Natural killer cell treated with Interleukin-12 subunit alpha and Interleukin-12 subunit beta and Interleukin-15 and Interleukin-18, amount 100 ng/mL, for 72 hours (primary cell): ENCODE measurements around the gene NCKAP1. TPM values are rescaled to one million over a fixed set of nuclear protein-coding genes. Genes with fewer than 3 reads are reported as not detected.

Source experiments
- ATAC-seq, 2 donors: fragments of 150-1000 bp; cut with Tn5 transposase in 1 of 2; sonication (Bioruptor Pico), chemical (Tn5 transposase) in 1 of 2; 2 replicates each; pipeline ENCODE4 v1.10.0; 2021
- DNase-seq: peaks from one replicate; pipeline ENCODE4 v3.0.0; 2022; ENCODE audit warnings: low spot score
- H3K27ac Mint-ChIP-seq, 2 donors: 1 replicate in 1 of 2; 2 replicates in 1 of 2; pipeline ENCODE4 v1.8.0; 2022; ENCODE audit warnings: mixed read lengths in 2 of 2, mild to moderate bottlenecking in 1 of 2, moderate library complexity in 1 of 2
- H3K27me3 Mint-ChIP-seq, 2 donors: 1 replicate in 1 of 2; 2 replicates in 1 of 2; pipeline ENCODE4 v1.8.0; 2022; ENCODE audit warnings: mixed read lengths in 2 of 2
- H3K36me3 Mint-ChIP-seq: one replicate; pipeline ENCODE4 v1.8.0; 2022; ENCODE audit warnings: mixed read lengths
- H3K4me1 Mint-ChIP-seq, 2 donors: 1 replicate in 1 of 2; 2 replicates in 1 of 2; pipeline ENCODE4 v1.8.0; 2022; ENCODE audit warnings: low read depth in 2 of 2, mixed read lengths in 2 of 2, mild to moderate bottlenecking in 1 of 2
- H3K4me3 Mint-ChIP-seq: one replicate; pipeline ENCODE4 v1.8.0; 2022; ENCODE audit warnings: mixed read lengths
- H3K9me3 Mint-ChIP-seq: 2 replicates; pipeline ENCODE4 v1.8.0; 2022; ENCODE audit warnings: mixed read lengths
- total RNA-seq, 2 donors: library from RNA; stranded (reverse); gene quantifications; one replicate each; pipeline ENCODE4 v1.2.3, GENCODE V29; 2022

Gene NCKAP1
- 1 to 10 TPM; 3.1 to 9.2 TPM for total RNA-seq

GRCh38 chr2:183038341-183039300 lies at the start of gene NCKAP1:
Gene NCKAP1 (minus strand): TSS chr2:183038457. CDS start chr2:183038099, 358 bp downstream.
- DNase-seq (peak; percentile 92), ATAC-seq (peak; percentile 95 to 96)
- Mint-ChIP-seq H3K36me3 (no peaks in the 10 kb centered on the region), H3K27ac (peak within 1 kb of the TSS in 1 of 2 donors; percentile 56), H3K4me3 (peak within 1 kb of the TSS; percentile 82), H3K4me1 (peaks cover 17 to 25% of the 10 kb centered on the region in 2 donors), H3K27me3 (peaks cover 32 to 62% of the 10 kb centered on the region in 2 donors), H3K9me3 (no peaks in the 10 kb centered on the region)

GRCh38 chr2:183081911-183082310 lies 43.7 kb upstream of the NCKAP1 start:
- peaks cover 8 to 12% of the 10 kb centered on the region in 2 donors for H3K4me1 Mint-ChIP-seq
- peaks cover 0 to 3% of the 10 kb centered on the region in 2 donors for H3K27me3 Mint-ChIP-seq
- no peaks in the 10 kb centered on the region for H3K36me3 Mint-ChIP-seq
- no peak for DNase-seq
- H3K9me3 Mint-ChIP-seq, result no peaks in the 10 kb centered on the region
- no peak for ATAC-seq
- H3K27ac Mint-ChIP-seq, result no peak overlapping the region
- no peak overlapping the region for H3K4me3 Mint-ChIP-seq

GRCh38 chr2:183079139-183079775 lies 41.0 kb upstream of the NCKAP1 start:
- Mint-ChIP-seq H3K27me3 (peaks cover 0 to 3% of the 10 kb centered on the region in 2 donors), H3K9me3 (no peaks in the 10 kb centered on the region), H3K36me3 (no peaks in the 10 kb centered on the region), H3K4me1 (peaks cover 8 to 12% of the 10 kb centered on the region in 2 donors), H3K27ac (peak overlapping the region; percentile 53 to 92), H3K4me3 (peak overlapping the region; percentile 96)
- no peak for ATAC-seq
- DNase-seq, result no peak

- H3K27me3 Mint-ChIP-seq, result peaks cover 0 to 6% of the 10 kb centered on the region in 2 donors
- no peaks in the 10 kb centered on the region for H3K9me3 Mint-ChIP-seq
- H3K36me3 Mint-ChIP-seq, result no peaks in the 10 kb centered on the region
- ATAC-seq, result peak; percentile 81 to 90
- peak; percentile 83 for DNase-seq
- H3K27ac Mint-ChIP-seq, result peak within 1 kb of the TSS; percentile 53 to 92
- H3K4me1 Mint-ChIP-seq, result peaks cover 8 to 12% of the 10 kb centered on the region in 2 donors
- H3K4me3 Mint-ChIP-seq, result peak within 1 kb of the TSS; percentile 96
Measured at GRCh38 chr2:183078464-183079138, 40.3 kb upstream of the NCKAP1 start, which contains the start of gene DUSP19. Gene DUSP19 (plus strand): TSS chr2:183078747. CDS start chr2:183078934, 187 bp downstream.

- Mint-ChIP-seq H3K27ac (peak overlapping the region; percentile 53 to 92), H3K4me1 (peaks cover 8 to 12% of the 10 kb centered on the region in 2 donors), H3K27me3 (peaks cover 0 to 6% of the 10 kb centered on the region in 2 donors), H3K36me3 (no peaks in the 10 kb centered on the region), H3K9me3 (no peaks in the 10 kb centered on the region), H3K4me3 (peak overlapping the region; percentile 96)
- DNase-seq (no peak), ATAC-seq (peak; percentile 49 to 50)
Measured at GRCh38 chr2:183078163-183078463, 39.9 kb upstream of the NCKAP1 start.

- Mint-ChIP-seq H3K9me3 (no peaks in the 10 kb centered on the region), H3K36me3 (no peaks in the 10 kb centered on the region), H3K4me3 (no peak overlapping the region), H3K27ac (no peak overlapping the region), H3K4me1 (no peaks in the 10 kb centered on the region), H3K27me3 (peaks cover 0 to 10% of the 10 kb centered on the region in 2 donors)
- ATAC-seq (no peak), DNase-seq (no peak)
Measured at GRCh38 chr2:183072177-183072576, 33.9 kb upstream of the NCKAP1 start.

GRCh38 chr2:183070942-183071844 lies 32.9 kb upstream of the NCKAP1 start:
- H3K27ac Mint-ChIP-seq, result no peak overlapping the region
- H3K36me3 Mint-ChIP-seq, result no peaks in the 10 kb centered on the region
- no peak overlapping the region for H3K4me3 Mint-ChIP-seq
- no peaks in the 10 kb centered on the region for H3K9me3 Mint-ChIP-seq
- peaks cover 0 to 16% of the 10 kb centered on the region in 2 donors for H3K27me3 Mint-ChIP-seq
- ATAC-seq (no peak), DNase-seq (no peak)
- H3K4me1 Mint-ChIP-seq, result no peaks in the 10 kb centered on the region

GRCh38 chr2:183069174-183069573 lies 30.9 kb upstream of the NCKAP1 start:
- Mint-ChIP-seq H3K4me1 (no peaks in the 10 kb centered on the region), H3K27ac (no peak overlapping the region), H3K9me3 (no peaks in the 10 kb centered on the region), H3K36me3 (no peaks in the 10 kb centered on the region), H3K27me3 (peaks cover 6 to 16% of the 10 kb centered on the region in 2 donors), H3K4me3 (no peak overlapping the region)
- ATAC-seq (no peak), DNase-seq (no peak)

- Mint-ChIP-seq H3K4me3 (no peak overlapping the region), H3K27ac (no peak overlapping the region), H3K36me3 (no peaks in the 10 kb centered on the region), H3K4me1 (no peaks in the 10 kb centered on the region), H3K9me3 (no peaks in the 10 kb centered on the region), H3K27me3 (peaks cover 10 to 18% of the 10 kb centered on the region in 2 donors)
- DNase-seq (no peak), ATAC-seq (no peak)
Measured at GRCh38 chr2:183068561-183068960, 30.3 kb upstream of the NCKAP1 start.

- Mint-ChIP-seq H3K36me3 (no peaks in the 10 kb centered on the region), H3K4me3 (no peak overlapping the region), H3K4me1 (no peaks in the 10 kb centered on the region), H3K9me3 (no peaks in the 10 kb centered on the region), H3K27me3 (peaks cover 14 to 25% of the 10 kb centered on the region in 2 donors), H3K27ac (no peak overlapping the region)
- ATAC-seq, result no peak
- no peak for DNase-seq
Measured at GRCh38 chr2:183063083-183063482, 24.8 kb upstream of the NCKAP1 start.

GRCh38 chr2:183060571-183061231 lies 22.4 kb upstream of the NCKAP1 start:
- DNase-seq (no peak), ATAC-seq (no peak)
- no peaks in the 10 kb centered on the region for H3K4me1 Mint-ChIP-seq
- no peak overlapping the region for H3K27ac Mint-ChIP-seq
- no peaks in the 10 kb centered on the region for H3K9me3 Mint-ChIP-seq
- H3K36me3 Mint-ChIP-seq, result no peaks in the 10 kb centered on the region
- H3K27me3 Mint-ChIP-seq, result peaks cover 9 to 25% of the 10 kb centered on the region in 2 donors
- no peak overlapping the region for H3K4me3 Mint-ChIP-seq

GRCh38 chr2:183059561-183059960 lies 21.3 kb upstream of the NCKAP1 start:
- Mint-ChIP-seq H3K36me3 (no peaks in the 10 kb centered on the region), H3K4me1 (no peaks in the 10 kb centered on the region), H3K4me3 (no peak overlapping the region), H3K27me3 (peaks cover 9 to 23% of the 10 kb centered on the region in 2 donors), H3K27ac (no peak overlapping the region), H3K9me3 (no peaks in the 10 kb centered on the region)
- no peak for DNase-seq
- no peak for ATAC-seq
